HG03159 (cell line): ENCODE results near the gene WDR41.
A peak's percentile ranks its signal among the peaks of the same experiment; 100 is the strongest.
"Not testable (repeated sequence)": the region's sequence is repeated elsewhere in the genome, so short reads cannot be mapped to it uniquely, and the experiment has no call there.

Experiments
- ATAC-seq: cut with Tn5 transposase; IDR thresholded peaks from one replicate; pipeline ENCODE4 v1.9.1; 2021; ENCODE audit warnings: mild to moderate bottlenecking, moderate library complexity; ENCODE audit not compliant: unreplicated experiment

The WDR41 gene

GRCh38 chr5:77491783-77492652 lies at the start of gene WDR41:
WDR41 (minus strand) TSS chr5:77492316; CDS start chr5:77492220, 96 bp downstream.
- peak; percentile 85 for ATAC-seq

- ATAC-seq, result no peak
These were observed 39.2 kb upstream of the WDR41 start for GRCh38 chr5:77531297-77531696.

GRCh38 chr5:77518304-77518703 lies 26.2 kb upstream of the WDR41 start:
- ATAC-seq, result no peak

GRCh38 chr5:77514457-77514856 lies 22.3 kb upstream of the WDR41 start:
- ATAC-seq, result no peak

GRCh38 chr5:77513321-77513720 lies 21.2 kb upstream of the WDR41 start:
- ATAC-seq, result no peak

- ATAC-seq, result not testable (repeated sequence)
These were observed 9.0 kb upstream of the WDR41 start for GRCh38 chr5:77501132-77501531.

- no peak for ATAC-seq
These were observed 7.9 kb upstream of the WDR41 start for GRCh38 chr5:77499973-77500372.

- no peak for ATAC-seq
These were observed 7.3 kb upstream of the WDR41 start for GRCh38 chr5:77499441-77499840.

GRCh38 chr5:77498952-77499351 lies 6.8 kb upstream of the WDR41 start:
- no peak for ATAC-seq

- no peak for ATAC-seq
These were observed 2.8 kb upstream of the WDR41 start for GRCh38 chr5:77494935-77495334.

- ATAC-seq, result peak; percentile 1
These were observed 511 bp upstream of the WDR41 start for GRCh38 chr5:77492653-77493000.

- not testable (repeated sequence) for ATAC-seq
These were observed 1.3 kb downstream of the WDR41 start for GRCh38 chr5:77490741-77491344.

GRCh38 chr5:77486344-77486962 lies 5.7 kb downstream of the WDR41 start:
- ATAC-seq, result no peak

GRCh38 chr5:77483682-77484081 lies 8.4 kb downstream of the WDR41 start:
- no peak for ATAC-seq

- not testable (repeated sequence) for ATAC-seq
These were observed 17.1 kb downstream of the WDR41 start for GRCh38 chr5:77475041-77475440.

GRCh38 chr5:77468875-77469274 lies 23.2 kb downstream of the WDR41 start:
- ATAC-seq, result not testable (repeated sequence)

- ATAC-seq, result no peak
These were observed 28.2 kb downstream of the WDR41 start for GRCh38 chr5:77463905-77464304.

- no peak for ATAC-seq
These were observed 30.8 kb downstream of the WDR41 start for GRCh38 chr5:77461287-77461686.

- no peak for ATAC-seq
These were observed 38.0 kb downstream of the WDR41 start for GRCh38 chr5:77454123-77454522.

- no peak for ATAC-seq
These were observed 39.8 kb downstream of the WDR41 start for GRCh38 chr5:77452351-77452750.

GRCh38 chr5:77449981-77450380 lies 42.1 kb downstream of the WDR41 start:
- no peak for ATAC-seq

GRCh38 chr5:77449277-77449676 lies 42.8 kb downstream of the WDR41 start:
- ATAC-seq, result no peak
